ENCODE data around the gene METTL22. TPM values are rescaled to one million over a fixed set of nuclear protein-coding genes. Genes with fewer than 3 reads are reported as not detected.

The METTL22 gene
- total and polyA plus RNA-seq, 10 of the 15 experiments (the other 5 are each of a cell fraction or from before 2014, with no cell fraction given), result 6.4 to 34.7 (median 18.8) TPM

GRCh38 chr16:8614435-8615029, 7.0 kb upstream of the METTL22 start:
- BruUV-seq (replicated peaks), result no TSS peak
- ChIA-PET RAD21 (ENCODE audit: unreplicated experiment) (no interaction called here), POLR2A (no interaction called here), SMC1A (ENCODE audit: uncharacterized antibody, unreplicated experiment) (no interaction called here), CTCF (interaction anchor here (1.4 to 1.5 kb wide), 2 partner anchors 47 to 520 kb away, joined by 3 to 5 read pairs; no protein-coding TSS in a partner anchor)
- no peak; the same call in 2 of the 3 replicates for ATAC-seq
- in situ Hi-C loops (cut with MboI) (no loop called here), intact Hi-C loops (cut with micrococcal nuclease; ENCODE audit: unreplicated experiment) (no loop called here)
- Histone ChIP-seq H3K79me2 (ENCODE audit: control insufficient read depth, insufficient read depth, low read length) (no peaks in the 10 kb centered on the region), H3K4me1 (ENCODE audit: control insufficient read depth, insufficient read depth, low read length) (no peaks in the 10 kb centered on the region), H3K4me2 (ENCODE audit: control insufficient read depth, insufficient read depth) (no peak overlapping the region), H3K27ac (ENCODE audit: control insufficient read depth, insufficient read depth) (no peak overlapping the region), H4K20me1 (ENCODE audit: control insufficient read depth, insufficient read depth) (no peaks in the 10 kb centered on the region), H3K9ac (ENCODE audit: control insufficient read depth, insufficient read depth, low read length) (no peak overlapping the region), H2AFZ (ENCODE audit: control insufficient read depth, low read depth, low read length) (no peak overlapping the region), H3K9me3 (replicated peaks; ENCODE audit: control insufficient read depth, insufficient read depth, low read length) (no peaks in the 10 kb centered on the region), H3K4me3 (no peak overlapping the region), H3K27me3 (replicated peaks in 1 of 2; ENCODE audit: control insufficient read depth in 2 of 2, insufficient read depth in 2 of 2, low read length in 1 of 2) (peaks cover 0 to 1% of the 10 kb centered on the region in 2 experiments; a peak in 2 of 4 replicates), H3K36me3 (ENCODE audit: control insufficient read depth in 2 of 2, insufficient read depth in 2 of 2, low read length in 1 of 2) (no peaks in the 10 kb centered on the region)
- no peak for TF ChIP-seq NR2C1 (IDR thresholded peaks at IDR 0.05)
- TF ChIP-seq LARP7 (IDR thresholded peaks at IDR 0.05), result no peak
- TF ChIP-seq MEF2A (IDR thresholded peaks at IDR 0.05; ENCODE audit: insufficient read depth, low read depth, low read length), result no peak
- TF ChIP-seq KAT2A (conservative IDR thresholded peaks at IDR 0.05; ENCODE audit: control insufficient read depth, low read depth, low read length), result no peak
- no peak for TF ChIP-seq ZNF622 (IDR thresholded peaks at IDR 0.05)
- FAIRE-seq, result no peak
- WGBS (ENCODE audit: insufficient coverage, insufficient replicate concordance, low lambda C conversion rate, missing lambda C conversion rate), result 20% methylated on average over 9 of the region's 9 CpGs
- no peak for DNase-seq (ENCODE audit: low read depth, low spot score)

GRCh38 chr16:8619671-8620370, 1.7 kb upstream of the METTL22 start:
- no peak overlapping the region for H3K9ac ChIP-seq (ENCODE audit: control insufficient read depth, insufficient read depth, low read length)
- peaks cover 22% of the 10 kb centered on the region for H3K79me2 ChIP-seq (ENCODE audit: control insufficient read depth, insufficient read depth, low read length)
- in situ Hi-C loops (cut with MboI) (no loop called here), intact Hi-C loops (cut with micrococcal nuclease; ENCODE audit: unreplicated experiment) (loop anchor here (5.0 kb wide), 1 partner anchor 43 kb away; no protein-coding TSS in a partner anchor)
- WGBS (ENCODE audit: insufficient coverage, insufficient replicate concordance, low lambda C conversion rate, missing lambda C conversion rate), result 25% methylated on average over 5 of the region's 5 CpGs
- BruUV-seq (replicated peaks), result no TSS peak
- FAIRE-seq, result no peak
- no peaks in the 10 kb centered on the region for H4K20me1 ChIP-seq (ENCODE audit: control insufficient read depth, insufficient read depth)
- no peak overlapping the region for H3K27ac ChIP-seq (ENCODE audit: control insufficient read depth, insufficient read depth)
- SMC1A ChIA-PET (ENCODE audit: uncharacterized antibody, unreplicated experiment), result no interaction called here
- H3K4me1 ChIP-seq (ENCODE audit: control insufficient read depth, insufficient read depth, low read length), result no peaks in the 10 kb centered on the region
- no peak overlapping the region for H2AFZ ChIP-seq (ENCODE audit: control insufficient read depth, low read depth, low read length)
- no peak overlapping the region for H3K4me3 ChIP-seq
- POLR2A ChIA-PET, result no interaction called here
- no peak for ATAC-seq
- no peaks in the 10 kb centered on the region for H3K36me3 ChIP-seq (ENCODE audit: control insufficient read depth in 2 of 2, insufficient read depth in 2 of 2, low read length in 1 of 2)
- H3K4me2 ChIP-seq (ENCODE audit: control insufficient read depth, insufficient read depth), result no peak overlapping the region
- H3K9me3 ChIP-seq (replicated peaks; ENCODE audit: control insufficient read depth, insufficient read depth, low read length), result no peaks in the 10 kb centered on the region
- H3K27me3 ChIP-seq (replicated peaks in 1 of 2; ENCODE audit: control insufficient read depth in 2 of 2, insufficient read depth in 2 of 2, low read length in 1 of 2), result peaks cover 0 to 1% of the 10 kb centered on the region in 2 experiments; a peak in 1 of 4 replicates
- no peak for DNase-seq (ENCODE audit: low read depth, low spot score)
- RAD21 ChIA-PET (ENCODE audit: unreplicated experiment), result interaction anchor here (0.6 kb wide), 1 partner anchor 172 kb away, joined by 3 read pairs; no protein-coding TSS in a partner anchor
- CTCF ChIA-PET, result no interaction called here
- TF ChIP-seq SKIL (IDR thresholded peaks at IDR 0.05; ENCODE audit: low read depth, poor library complexity, severe bottlenecking), result no peak
- TF ChIP-seq ATF7 (IDR thresholded peaks at IDR 0.05; ENCODE audit: low read depth), result no peak
- TF ChIP-seq ZBTB4 (CRISPR knock-in tag; IDR thresholded peaks at IDR 0.05), result no peak

Measured in GM12878 (cell line).